ENCODE results near the gene CNTNAP2.

Gene CNTNAP2

DNA sequence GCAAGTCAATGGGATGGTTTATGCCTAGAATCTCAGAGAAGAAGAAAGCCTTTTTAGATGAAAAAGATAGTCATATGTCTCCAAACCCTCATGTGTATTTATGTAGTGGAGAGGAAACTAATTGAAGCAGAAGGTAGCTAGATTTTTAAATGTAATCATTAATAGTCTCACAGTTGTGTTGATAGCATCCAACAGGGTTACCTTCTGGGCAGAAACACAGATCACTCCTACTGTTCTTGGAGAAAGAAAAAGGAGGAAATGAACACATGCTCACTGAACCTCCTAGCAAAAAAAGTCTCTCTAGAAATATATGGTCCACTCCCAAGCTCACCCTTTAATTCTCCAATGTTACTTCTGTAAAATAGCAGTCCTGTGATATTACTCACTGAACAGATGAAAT is 1696.7 kb downstream of the CNTNAP2 start:
- DNase-seq = no peak

- no peak for DNase-seq
Measured at GRCh38 chr7:147818317-147818716, 1701.7 kb downstream of the CNTNAP2 start.

GRCh38 chr7:147824671-147825070 is 1708.1 kb downstream of the CNTNAP2 start:
- no peak for DNase-seq

- no peak for DNase-seq
Measured at GRCh38 chr7:147829016-147829415, 1712.4 kb downstream of the CNTNAP2 start.

DNA sequence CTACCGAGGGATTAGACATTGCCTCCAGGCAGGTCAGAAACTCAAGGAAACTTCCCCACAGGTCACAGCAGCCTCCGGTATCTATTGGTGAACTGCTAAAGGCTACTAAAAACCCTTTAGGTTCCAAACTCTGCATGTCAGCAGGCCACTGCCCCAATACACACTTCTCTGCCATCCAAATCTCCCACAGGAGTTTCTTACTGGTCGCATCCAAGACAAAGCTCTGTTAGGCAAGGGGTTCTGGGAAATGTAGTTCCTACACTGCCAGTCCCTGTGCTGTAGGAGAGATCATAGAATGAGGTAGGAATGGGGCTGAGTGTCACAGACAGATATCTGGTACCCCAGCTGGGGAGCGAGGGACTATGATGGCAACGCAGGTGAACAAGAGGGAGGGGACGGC is 1717.0 kb downstream of the CNTNAP2 start:
- DNase-seq = no peak

DNA sequence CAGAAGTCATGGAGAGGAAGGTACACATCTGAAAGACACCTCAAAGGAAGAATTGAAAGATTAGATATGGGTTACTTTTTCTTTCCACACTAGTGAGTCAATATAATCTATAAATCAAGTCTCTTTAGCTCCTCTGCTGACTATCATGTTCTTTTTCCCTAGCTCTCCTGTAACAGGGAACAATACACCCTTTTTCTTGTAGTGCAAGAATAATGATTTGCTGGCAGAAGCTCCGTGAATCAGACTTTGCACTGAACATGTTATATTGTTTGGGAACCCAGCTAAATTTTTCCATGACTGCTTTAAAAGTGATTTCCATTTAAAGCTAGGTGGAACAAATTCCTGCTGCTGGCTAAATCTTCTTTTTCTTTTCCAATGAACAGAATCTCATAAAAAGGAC is 1717.4 kb downstream of the CNTNAP2 start:
- DNase-seq = no peak

- DNase-seq = no peak
Measured at GRCh38 chr7:147852833-147853232, 1736.2 kb downstream of the CNTNAP2 start.

GRCh38 chr7:147857152-147858140 is 1740.8 kb downstream of the CNTNAP2 start:
- DNase-seq = no peak

GRCh38 chr7:147858421-147858820 is 1741.8 kb downstream of the CNTNAP2 start:
- DNase-seq = no peak

GRCh38 chr7:147859033-147859432 is 1742.4 kb downstream of the CNTNAP2 start:
- no peak for DNase-seq

GRCh38 chr7:147859486-147859885 is 1742.9 kb downstream of the CNTNAP2 start:
- no peak for DNase-seq

DNA sequence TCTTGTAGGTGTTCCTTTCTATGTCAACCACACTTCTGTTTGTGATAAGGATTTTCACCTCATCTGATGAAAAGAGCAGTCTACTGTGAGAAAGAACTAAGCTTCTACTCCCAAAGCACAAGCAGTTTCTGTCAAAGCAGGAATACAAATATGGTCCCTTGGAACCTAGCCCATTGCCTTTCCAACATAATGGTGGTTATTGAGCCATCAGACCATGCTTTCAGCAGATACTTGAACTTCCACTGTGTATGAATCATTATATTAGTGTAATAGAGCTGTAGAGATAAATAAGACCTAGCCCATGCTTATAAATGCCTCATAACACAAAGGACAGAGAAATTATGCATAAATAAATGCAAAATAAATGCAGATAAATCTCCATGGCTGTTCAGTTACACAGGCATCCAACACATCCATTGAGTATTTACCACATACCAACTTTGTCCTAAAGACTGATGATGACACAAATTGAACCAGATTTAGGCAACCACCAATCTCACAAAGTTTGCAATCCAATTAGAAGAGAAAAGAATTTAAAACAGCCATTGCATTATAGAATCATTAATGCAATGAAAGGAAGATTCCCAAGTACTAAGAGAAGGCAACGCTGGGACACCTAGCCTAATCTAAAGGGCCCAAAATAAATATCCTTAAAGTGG is 1744.6 kb downstream of the CNTNAP2 start:
- DNase-seq = no peak

DNA sequence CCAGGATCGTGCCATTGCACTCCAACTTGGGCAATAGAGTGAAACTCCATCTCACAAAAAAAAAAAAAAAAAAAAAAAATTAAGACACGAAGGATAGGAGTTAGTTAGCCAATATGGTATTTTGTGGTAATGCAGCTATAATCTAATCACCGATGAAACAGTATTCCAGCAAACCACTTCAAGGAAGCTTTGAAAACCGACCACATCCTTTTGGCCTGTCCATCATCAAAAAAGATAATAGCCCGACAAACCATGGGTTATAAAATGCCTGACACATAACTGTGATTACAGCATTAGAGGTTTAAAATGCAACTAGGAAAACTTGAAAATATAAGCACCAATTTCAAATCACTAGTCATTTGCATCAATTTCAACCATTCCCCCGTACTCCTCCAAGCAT is 1745.3 kb downstream of the CNTNAP2 start:
- DNase-seq = no peak

GRCh38 chr7:147869456-147869855 is 1752.9 kb downstream of the CNTNAP2 start:
- no peak for DNase-seq

DNA sequence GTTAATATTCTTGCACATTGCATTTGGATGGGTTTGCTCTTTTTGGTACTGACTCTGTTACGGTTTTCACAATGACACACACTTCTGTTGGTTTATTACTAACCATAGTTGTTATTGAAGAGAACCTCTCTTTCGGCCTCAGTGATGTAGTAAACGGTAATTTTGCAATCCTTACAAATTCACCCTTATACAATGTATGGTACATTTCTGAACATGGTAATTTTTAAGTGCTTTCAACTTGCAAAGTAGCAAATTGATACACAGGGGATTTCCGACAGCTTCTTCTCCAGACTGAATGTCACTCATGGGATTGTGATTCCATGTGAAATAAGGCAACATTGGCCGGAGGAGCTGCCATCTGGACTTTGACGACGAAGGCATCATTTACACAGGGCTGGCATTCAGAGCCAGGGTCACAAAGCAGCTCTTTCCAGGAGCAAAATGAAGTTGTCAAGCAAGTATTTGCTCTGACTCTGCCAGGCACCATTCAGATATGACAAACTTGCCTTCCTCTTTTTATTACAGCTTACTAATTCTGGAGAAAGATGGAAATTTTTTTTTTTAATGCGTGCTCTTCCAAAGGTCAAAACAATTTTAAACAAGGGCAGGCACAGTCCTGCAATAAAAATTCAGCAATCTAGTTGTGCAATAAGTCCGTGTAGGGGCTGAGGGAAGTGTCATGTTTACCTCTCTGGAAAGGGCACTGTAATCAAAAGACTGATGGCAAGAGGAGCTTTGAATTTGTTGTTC is 1762.5 kb downstream of the CNTNAP2 start:
- DNase-seq = no peak

DNA sequence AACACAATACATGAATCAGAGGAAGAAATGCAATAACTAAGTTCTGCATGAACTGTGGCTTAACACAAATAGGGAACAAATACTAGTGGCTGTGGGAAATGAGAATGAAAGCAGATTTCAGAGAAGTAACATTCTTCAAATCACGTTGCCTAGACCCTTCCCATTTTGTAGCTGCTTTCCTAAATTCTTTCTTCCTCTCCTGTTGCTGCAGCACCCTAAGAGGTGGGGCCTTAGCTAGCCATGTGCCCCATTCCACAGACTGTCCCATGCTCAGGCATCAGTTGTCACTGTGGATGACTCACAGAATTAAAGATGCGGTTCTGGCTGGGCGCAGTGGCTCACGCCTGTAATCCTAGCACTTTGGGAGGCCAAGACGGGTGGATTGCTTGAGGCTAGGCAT is 1769.3 kb downstream of the CNTNAP2 start:
- no peak for DNase-seq

GRCh38 chr7:147894271-147894670 is 1777.7 kb downstream of the CNTNAP2 start:
- no peak for DNase-seq

DNA sequence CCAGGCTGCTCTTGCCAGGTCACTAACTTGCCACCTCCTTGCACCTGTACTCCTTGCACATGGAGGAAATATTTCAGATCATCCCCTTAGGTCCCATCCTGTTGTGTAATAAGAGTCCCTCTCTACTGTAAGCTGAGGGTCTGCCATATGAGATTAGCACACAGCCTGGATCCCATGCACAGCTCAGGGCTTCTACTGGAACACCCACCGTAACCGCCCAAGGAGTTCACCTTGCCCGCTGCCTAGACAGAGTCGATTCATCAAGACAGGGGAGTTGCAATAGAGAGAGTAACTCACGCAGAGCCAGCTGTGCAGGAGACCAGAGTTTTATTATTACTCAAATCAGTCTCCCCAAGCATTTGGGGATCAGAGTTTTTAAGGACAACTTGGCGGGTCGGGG is 1779.5 kb downstream of the CNTNAP2 start:
- DNase-seq = no peak

DNA sequence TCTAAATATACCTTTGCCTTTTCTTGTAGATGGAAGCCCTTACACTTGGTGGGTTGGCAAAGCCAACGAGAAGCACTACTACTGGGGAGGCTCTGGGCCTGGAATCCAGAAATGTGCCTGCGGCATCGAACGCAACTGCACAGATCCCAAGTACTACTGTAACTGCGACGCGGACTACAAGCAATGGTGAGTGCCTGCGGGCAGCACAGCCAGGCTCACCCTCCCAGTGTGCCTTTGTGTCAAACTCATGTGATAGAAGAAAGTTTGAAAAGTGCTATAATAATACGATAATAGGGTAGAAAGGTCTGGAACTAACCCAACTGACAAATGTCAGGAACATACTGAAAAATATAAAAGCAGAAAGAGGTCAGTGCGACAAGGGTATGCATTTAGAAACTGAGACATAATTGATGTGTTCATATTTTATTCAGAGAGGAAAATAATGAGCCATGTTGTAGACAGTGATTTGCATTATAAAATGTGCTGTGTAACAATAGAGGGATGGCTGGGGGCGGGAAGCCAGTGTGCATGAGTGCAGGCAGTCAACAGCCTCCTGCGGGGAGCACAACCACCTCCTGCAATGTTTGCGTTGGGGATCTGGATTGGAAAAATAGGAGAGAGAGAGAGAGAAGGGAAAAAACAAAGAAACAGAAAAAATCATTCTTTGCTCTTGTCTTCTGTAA is 1787.1 kb downstream of the CNTNAP2 start:
- DNase-seq = no peak

GRCh38 chr7:147904219-147904576 is 1787.6 kb downstream of the CNTNAP2 start:
- DNase-seq = no peak

GRCh38 chr7:147909431-147910148 is 1793.0 kb downstream of the CNTNAP2 start:
- no peak for DNase-seq

- DNase-seq = no peak
Measured at GRCh38 chr7:147911201-147911601, 1794.6 kb downstream of the CNTNAP2 start.
